ENCODE results near the gene CYYR1. TPM values are rescaled to one million over a fixed set of nuclear protein-coding genes. Genes with fewer than 3 reads are reported as not detected.

CYYR1 gene
- total RNA-seq, 1 donor from 2014 or later: 51.3 TPM

DNA sequence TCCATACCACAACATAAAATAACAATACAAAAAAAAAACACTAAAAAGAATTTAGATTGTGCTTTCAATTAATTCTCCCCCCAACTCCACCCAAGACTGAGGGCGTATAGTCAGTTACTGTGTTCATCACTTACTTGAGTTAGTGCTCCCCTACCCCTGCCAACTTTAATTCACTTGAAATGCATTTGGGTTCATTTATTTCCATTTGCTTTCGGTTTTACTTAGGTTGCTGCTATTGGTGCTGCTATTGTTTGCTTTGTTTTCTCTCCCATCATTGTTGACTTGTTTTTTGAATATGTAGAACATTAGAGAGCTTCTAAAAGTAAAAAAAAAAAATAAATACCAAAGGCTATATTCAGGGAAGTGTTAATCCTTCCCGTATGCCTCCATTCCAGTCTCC lies 10.7 kb upstream of the CYYR1 start:
- no peak overlapping the region for H3K4me3 ChIP-seq

GRCh38 chr21:26581818-26582217 lies 8.7 kb upstream of the CYYR1 start:
- Histone ChIP-seq H3K4me1 (no peaks in the 10 kb centered on the region), H3K27me3 (no peaks in the 10 kb centered on the region), H3K9me3 (no peaks in the 10 kb centered on the region), H3K27ac (no peak overlapping the region), H3K36me3 (no peaks in the 10 kb centered on the region), H3K4me3 (no peak overlapping the region)
- intact Hi-C loops (cut with DNase I): no loop called here
- no peak for TF ChIP-seq CTCF (IDR thresholded peaks at IDR 0.05)
- no peak for DNase-seq
- ATAC-seq: no peak

More for the DNA sequence above, 10.7 kb upstream of the CYYR1 start:
- Histone ChIP-seq H3K27ac (no peak overlapping the region), H3K4me1 (peaks cover 5% of the 10 kb centered on the region), H3K9me3 (no peaks in the 10 kb centered on the region), H3K36me3 (no peaks in the 10 kb centered on the region), H3K27me3 (no peaks in the 10 kb centered on the region)
- no peak for ATAC-seq
- intact Hi-C loops (cut with DNase I): no loop called here
- no peak for TF ChIP-seq CTCF (IDR thresholded peaks at IDR 0.05)
- no peak for DNase-seq

- peaks cover 14% of the 10 kb centered on the region for H3K27me3 ChIP-seq
- H3K36me3 ChIP-seq: no peaks in the 10 kb centered on the region
- H3K4me1 ChIP-seq: no peaks in the 10 kb centered on the region
- H3K27ac ChIP-seq: peak overlapping the region; percentile 78
- H3K4me3 ChIP-seq: peak overlapping the region; percentile 47
- intact Hi-C loops (cut with DNase I): no loop called here
- H3K9me3 ChIP-seq: no peaks in the 10 kb centered on the region
- TF ChIP-seq CTCF (IDR thresholded peaks at IDR 0.05): no peak
- DNase-seq: no peak
- ATAC-seq: no peak
Measured at GRCh38 chr21:26572076-26572701, 897 bp downstream of the CYYR1 start.

DNA sequence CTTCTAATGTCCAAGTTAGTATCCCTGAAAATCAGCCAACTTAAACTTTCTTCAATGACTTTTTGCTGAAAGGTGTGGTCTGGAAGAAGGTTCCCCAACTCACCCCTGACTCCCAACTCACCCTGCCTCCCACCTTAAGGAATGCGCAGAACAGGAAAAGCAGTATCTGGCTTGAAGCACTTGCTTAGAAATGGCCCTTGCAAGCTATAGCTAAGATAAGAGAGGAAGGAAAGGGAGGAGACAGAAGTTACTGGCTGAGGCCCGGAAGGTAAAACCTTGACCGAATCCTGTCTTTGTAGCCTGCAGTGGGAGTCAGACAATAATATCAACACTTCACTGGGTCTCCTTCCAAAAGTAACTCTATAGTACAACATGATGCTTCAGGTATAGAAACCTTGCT lies 2.9 kb downstream of the CYYR1 start:
- Histone ChIP-seq H3K27ac (no peak overlapping the region), H3K4me1 (no peaks in the 10 kb centered on the region), H3K9me3 (no peaks in the 10 kb centered on the region), H3K4me3 (peak overlapping the region; percentile 47), H3K36me3 (no peaks in the 10 kb centered on the region), H3K27me3 (peaks cover 13% of the 10 kb centered on the region)
- peak; percentile 49 for ATAC-seq
- no peak for TF ChIP-seq CTCF (IDR thresholded peaks at IDR 0.05)
- DNase-seq: no peak
- intact Hi-C loops (cut with DNase I): no loop called here

DNA sequence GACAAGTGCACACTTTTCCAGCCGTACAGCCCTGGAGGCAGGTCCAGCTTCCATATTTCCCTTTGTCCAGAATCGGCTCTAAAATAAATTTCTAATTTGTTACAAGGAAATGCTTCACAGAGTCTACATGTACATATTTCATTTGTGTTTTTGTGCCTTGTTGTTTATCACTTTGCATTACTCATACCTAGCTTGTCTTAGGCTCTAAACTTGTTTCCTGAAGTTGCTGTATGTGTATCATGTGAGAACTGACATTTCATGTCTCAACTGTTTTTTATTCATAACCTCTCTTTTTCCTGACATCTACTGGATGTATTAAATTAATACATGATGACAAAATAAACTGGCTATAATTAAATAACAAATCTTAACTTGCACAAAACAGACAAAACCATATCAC lies 7.5 kb downstream of the CYYR1 start:
- Histone ChIP-seq H3K27ac (no peak overlapping the region), H3K36me3 (no peaks in the 10 kb centered on the region), H3K4me1 (no peaks in the 10 kb centered on the region), H3K9me3 (no peaks in the 10 kb centered on the region), H3K27me3 (no peaks in the 10 kb centered on the region), H3K4me3 (no peak overlapping the region)
- no peak for DNase-seq
- TF ChIP-seq CTCF (IDR thresholded peaks at IDR 0.05): no peak
- intact Hi-C loops (cut with DNase I): no loop called here
- ATAC-seq: no peak

GRCh38 chr21:26565111-26565510 lies 8.0 kb downstream of the CYYR1 start:
- intact Hi-C loops (cut with DNase I): no loop called here
- DNase-seq (no peak), ATAC-seq (peak; percentile 65)
- Histone ChIP-seq H3K4me3 (no peak overlapping the region), H3K27me3 (no peaks in the 10 kb centered on the region), H3K4me1 (no peaks in the 10 kb centered on the region), H3K36me3 (no peaks in the 10 kb centered on the region), H3K27ac (no peak overlapping the region), H3K9me3 (no peaks in the 10 kb centered on the region)
- no peak for TF ChIP-seq CTCF (IDR thresholded peaks at IDR 0.05)

All from upper lobe of right lung (tissue), 1 donor.